HG02798 (cell line): ENCODE results near the gene CTCFL.
"Not testable (repeated sequence)": the region's sequence is repeated elsewhere in the genome, so short reads cannot be mapped to it uniquely, and the experiment has no call there.

Source experiments
- ATAC-seq: cut with Tn5 transposase; IDR thresholded peaks from one replicate; pipeline ENCODE4 v1.9.1; 2021; ENCODE audit warnings: mild to moderate bottlenecking; ENCODE audit not compliant: unreplicated experiment, poor library complexity

Gene CTCFL

GRCh38 chr20:57491373-57491772, 33.6 kb downstream of the CTCFL start:
- no peak for ATAC-seq

GRCh38 chr20:57488277-57488676, 36.7 kb downstream of the CTCFL start:
- not testable (repeated sequence) for ATAC-seq

- no peak for ATAC-seq
Measured at GRCh38 chr20:57485770-57486169, 39.2 kb downstream of the CTCFL start.

GRCh38 chr20:57484772-57485171, 40.2 kb downstream of the CTCFL start:
- ATAC-seq = no peak

DNA sequence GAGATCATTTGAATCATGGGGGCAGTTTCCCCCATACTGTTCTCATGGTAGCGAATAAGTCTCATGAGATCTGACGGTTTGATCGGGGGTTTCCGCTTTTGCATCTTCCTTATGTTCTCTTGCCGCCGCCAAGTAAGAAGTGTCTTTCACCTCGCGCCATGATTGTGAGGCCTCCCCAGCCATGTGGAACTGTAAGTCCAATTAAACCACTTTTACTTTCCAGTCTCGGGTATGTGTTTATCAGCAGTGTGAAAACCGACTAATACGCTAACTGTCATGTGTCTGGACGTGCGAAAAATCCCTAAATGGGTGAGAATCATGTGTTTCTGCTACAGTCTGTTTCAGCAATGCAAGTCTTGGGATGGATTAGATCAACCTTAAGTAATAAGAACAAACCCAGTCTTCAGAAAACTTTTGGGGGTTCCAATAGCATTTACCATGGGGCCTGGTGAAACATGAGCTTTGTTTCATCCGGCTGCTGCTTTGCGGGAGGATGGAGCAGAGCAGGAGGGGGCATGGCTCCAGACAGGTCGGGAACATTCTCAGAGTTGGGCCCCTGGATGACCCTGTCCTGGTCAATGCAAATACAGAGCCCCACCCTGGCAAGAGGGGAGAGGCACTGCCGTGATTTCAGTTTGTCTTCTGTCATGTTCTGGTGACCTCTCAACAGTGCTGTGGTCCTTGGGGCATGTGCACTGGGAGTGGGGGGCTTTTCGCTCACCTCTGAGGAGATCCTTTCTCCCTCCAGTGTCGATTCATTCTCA, 41.5 kb downstream of the CTCFL start:
- ATAC-seq = peak; percentile 54

DNA sequence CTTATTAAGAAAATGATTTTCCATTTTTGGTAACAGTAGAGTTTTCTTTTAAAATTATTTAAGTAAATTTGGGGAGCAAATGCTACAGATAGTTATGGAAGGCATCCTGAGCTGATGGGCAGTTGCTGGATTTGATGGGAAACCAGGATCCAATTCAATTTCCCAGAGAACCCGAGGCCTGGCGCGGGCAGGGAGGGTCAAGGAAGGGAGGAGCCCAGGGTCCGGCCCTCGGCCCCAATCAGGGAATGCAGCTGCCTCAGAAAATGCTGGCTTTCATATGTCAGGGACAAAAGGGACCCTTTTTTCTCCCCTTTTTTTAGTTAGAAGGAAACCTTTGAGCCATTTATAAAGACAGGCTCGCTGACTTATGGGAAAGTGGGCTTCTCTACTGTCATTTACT, 42.1 kb downstream of the CTCFL start:
- ATAC-seq = no peak

DNA sequence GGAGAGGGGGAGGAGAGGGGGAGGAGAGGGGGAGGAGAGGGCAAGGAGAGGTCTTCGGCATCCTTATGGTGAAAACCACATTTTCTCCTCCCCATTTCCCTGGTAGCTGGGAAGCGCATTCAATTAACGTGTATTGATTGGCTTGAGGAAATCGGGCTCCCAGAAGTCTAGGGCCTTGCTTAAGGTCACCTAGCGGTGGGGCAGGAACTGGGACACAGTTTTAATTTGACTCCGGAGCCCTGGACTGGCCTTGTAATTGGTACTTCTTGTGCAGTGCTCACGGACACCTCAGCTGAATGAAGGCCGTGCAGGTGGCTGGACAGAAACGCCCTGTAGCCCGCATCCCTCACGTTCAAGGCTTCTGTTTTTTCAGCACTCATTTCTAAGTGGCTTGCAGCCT, 42.8 kb downstream of the CTCFL start:
- no peak for ATAC-seq

GRCh38 chr20:57481281-57481711, 43.6 kb downstream of the CTCFL start:
- ATAC-seq = peak; percentile 16

GRCh38 chr20:57480444-57481160, 44.3 kb downstream of the CTCFL start:
- ATAC-seq = peak; percentile 61

DNA sequence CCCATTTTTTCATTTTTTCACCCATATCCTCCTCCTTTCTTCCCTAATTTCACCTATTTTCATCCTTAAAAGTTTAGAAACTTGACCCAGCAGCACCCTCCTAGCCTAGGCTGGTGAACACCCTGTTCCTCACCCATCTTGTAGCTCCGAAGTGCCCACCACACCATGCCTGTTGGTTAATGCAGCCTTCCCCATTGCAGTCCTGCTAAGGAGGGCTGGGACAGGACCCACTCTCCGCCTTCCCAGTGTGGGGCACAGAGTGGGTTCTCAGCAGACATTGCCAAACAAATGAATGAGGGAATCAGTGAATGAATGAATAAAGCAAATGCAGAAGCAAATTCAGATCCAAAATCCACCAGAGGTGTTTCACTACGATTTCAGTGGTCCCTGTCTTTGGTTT, 45.7 kb downstream of the CTCFL start:
- ATAC-seq = no peak

- ATAC-seq = no peak
Measured at GRCh38 chr20:57478176-57478575, 46.8 kb downstream of the CTCFL start.

GRCh38 chr20:57476641-57477461, 48.1 kb downstream of the CTCFL start:
- no peak for ATAC-seq

DNA sequence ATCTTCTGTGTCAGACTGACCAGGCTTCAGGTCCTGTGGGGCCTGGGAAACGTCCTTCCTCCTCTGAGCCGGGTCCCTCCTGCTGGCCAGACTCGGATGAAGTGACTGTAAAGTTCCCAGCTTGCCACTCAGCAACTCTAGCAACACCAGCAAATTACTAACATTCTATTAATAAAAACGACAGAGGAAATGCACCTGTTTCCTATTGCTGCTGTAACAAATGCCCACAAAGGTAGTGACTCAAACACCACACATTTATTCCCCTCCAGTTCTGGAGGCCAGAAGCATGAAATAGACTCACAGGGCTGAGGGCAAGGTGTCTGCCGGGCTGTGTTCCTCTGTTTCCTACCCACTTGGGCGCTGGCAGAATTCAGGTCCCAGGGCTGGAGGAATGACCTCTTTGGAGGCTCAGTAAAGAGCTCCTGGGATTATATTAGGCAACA, 48.8 kb downstream of the CTCFL start:
- peak; percentile 25 for ATAC-seq

DNA sequence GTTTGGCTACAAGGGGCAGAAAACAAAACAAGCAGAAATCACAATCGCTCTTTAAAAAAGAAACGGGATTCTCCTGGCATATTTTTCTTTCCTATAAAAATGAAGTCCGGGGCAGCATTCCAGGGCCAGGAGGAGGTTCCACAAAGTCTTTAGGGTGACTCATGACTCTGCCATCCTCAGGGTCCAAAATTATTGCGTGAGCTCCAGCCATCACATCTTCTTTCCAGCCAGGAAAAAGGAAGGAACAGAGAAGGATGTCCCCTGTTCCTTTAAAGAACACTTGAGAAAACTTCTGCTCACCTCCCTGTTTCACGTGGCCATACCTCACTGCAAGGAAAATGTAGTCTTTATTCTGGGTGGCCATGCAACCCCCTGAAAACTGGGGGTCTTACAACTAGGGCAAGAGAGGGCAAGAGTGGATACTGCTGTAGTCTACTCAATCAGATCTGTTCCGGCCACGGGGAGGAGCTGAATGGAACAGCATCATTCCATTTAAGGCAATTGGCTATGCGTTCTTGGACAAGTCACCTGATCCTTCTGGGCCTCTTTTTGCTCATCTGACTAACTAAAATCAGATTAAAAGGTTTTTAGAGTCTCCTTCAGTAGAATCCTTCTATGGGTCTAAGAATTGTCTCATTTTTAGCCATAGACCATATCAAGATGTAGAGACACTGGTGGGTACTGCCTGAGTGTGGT, 49.4 kb downstream of the CTCFL start:
- ATAC-seq = peak; percentile 1

DNA sequence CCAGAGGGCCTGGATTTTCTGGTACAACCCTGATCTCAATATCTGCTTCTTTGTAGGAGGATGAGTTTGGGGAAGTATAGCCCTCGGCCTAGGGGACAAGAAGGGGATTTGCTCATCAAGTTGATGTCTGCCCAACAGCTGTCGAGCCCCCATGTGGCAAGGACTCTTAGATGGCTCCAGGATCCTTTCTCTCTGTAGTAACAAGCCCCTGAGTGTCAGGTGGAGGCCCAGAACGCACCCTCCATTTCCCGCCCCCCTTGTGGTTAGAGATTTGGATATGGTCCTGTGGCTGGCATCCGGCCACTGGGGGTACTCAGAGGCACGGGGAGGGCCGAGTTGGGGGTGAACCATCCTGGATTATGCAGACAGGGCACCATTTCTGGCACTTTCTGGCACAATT, 50.1 kb downstream of the CTCFL start:
- no peak for ATAC-seq

- no peak for ATAC-seq
Measured at GRCh38 chr20:57474205-57474604, 50.7 kb downstream of the CTCFL start.

- peak; percentile 58 for ATAC-seq
Measured at GRCh38 chr20:57473246-57474048, 51.5 kb downstream of the CTCFL start.

- not testable (repeated sequence) for ATAC-seq
Measured at GRCh38 chr20:57472474-57472873, 52.5 kb downstream of the CTCFL start.
